Small intestine (tissue), 7 donors: Measurements from ENCODE around the gene NBEA. TPM values are rescaled to one million over a fixed set of nuclear protein-coding genes. Genes with fewer than 3 reads are reported as not detected.

ENCODE experiments used
- DNase-seq, 2 donors: peaks; one replicate each; pipeline versions ENCODE4 v3.0.0 to v3.0.0-alpha.2; 2013
- FAIRE-seq: peaks from 2 replicates; lab custom pipeline; 2012; peaks lifted over from hg19 to GRCh38; lab: Jason Lieb, UNC
- H3K27ac ChIP-seq, 3 donors: one replicate each; pipeline ENCODE4 v1.5.1; 2013; ENCODE audit warnings: low read length in 2 of 3, mild to moderate bottlenecking in 2 of 3, control low read depth in 1 of 3, inconsistent platforms in 1 of 3, low read depth in 1 of 3, moderate library complexity in 1 of 3
- H3K27me3 ChIP-seq, 3 donors: one replicate each; pipeline ENCODE4 v1.6.1; 2013; ENCODE audit warnings: low read length in 3 of 3, inconsistent platforms in 1 of 3; ENCODE audit not compliant: control insufficient read depth in 3 of 3, insufficient read depth in 3 of 3
- H3K36me3 ChIP-seq, 3 donors: one replicate each; pipeline ENCODE4 v1.6.1; 2013; ENCODE audit warnings: low read length in 3 of 3, inconsistent platforms in 1 of 3, low read depth in 1 of 3, mild to moderate bottlenecking in 1 of 3, moderate library complexity in 1 of 3; ENCODE audit not compliant: control insufficient read depth in 3 of 3, insufficient read depth in 2 of 3
- H3K4me1 ChIP-seq, 3 donors: one replicate each; pipeline ENCODE4 v1.6.1; 2013; ENCODE audit warnings: low read length in 2 of 3, inconsistent platforms in 1 of 3, low read depth in 1 of 3, mild to moderate bottlenecking in 1 of 3, moderate library complexity in 1 of 3; ENCODE audit not compliant: control insufficient read depth in 3 of 3, insufficient read depth in 2 of 3
- H3K4me3 ChIP-seq, 3 donors: one replicate each; pipeline ENCODE4 v1.5.1; 2013; ENCODE audit warnings: low read length in 3 of 3, control low read depth in 1 of 3, inconsistent platforms in 1 of 3, low read depth in 1 of 3, mild to moderate bottlenecking in 1 of 3, moderate library complexity in 1 of 3
- H3K9me3 ChIP-seq, 2 donors: one replicate each; pipeline ENCODE4 v1.6.1; 2013; ENCODE audit warnings: low read depth in 1 of 2, low read length in 1 of 2; ENCODE audit not compliant: control insufficient read depth in 2 of 2, insufficient read depth in 1 of 2
- WGBS, 3 donors: extraction: QIAGEN DNeasy Blood & Tissue Kit; methylation state at CpG; one replicate each; pipeline ENCODE4 v1.1.7; 2013; 5-methylcytosine and 5-hydroxymethylcytosine counted together
- polyA plus RNA-seq, 4 donors: library from polyadenylated mRNA; stranded (reverse) in 3 of 4; unstranded in 1 of 4; fragments of 200-250 nt in 3 of 4; fragments of 120-200 nt in 1 of 4; gene quantifications; one replicate each; pipeline versions ENCODE4 v1.2.1 to v1.2.3, GENCODE V29; 2013
- donor health status: healthy with polysubstance abuse.
- donor health status: control.
- donor health status: control.
- donor health status: Bipolar disorder and iron deficiency.
- donor health status: healthy.

The NBEA gene
- polyA plus RNA-seq, 4 donors, result 1.1 to 3.1 (median 2.2) TPM

DNA sequence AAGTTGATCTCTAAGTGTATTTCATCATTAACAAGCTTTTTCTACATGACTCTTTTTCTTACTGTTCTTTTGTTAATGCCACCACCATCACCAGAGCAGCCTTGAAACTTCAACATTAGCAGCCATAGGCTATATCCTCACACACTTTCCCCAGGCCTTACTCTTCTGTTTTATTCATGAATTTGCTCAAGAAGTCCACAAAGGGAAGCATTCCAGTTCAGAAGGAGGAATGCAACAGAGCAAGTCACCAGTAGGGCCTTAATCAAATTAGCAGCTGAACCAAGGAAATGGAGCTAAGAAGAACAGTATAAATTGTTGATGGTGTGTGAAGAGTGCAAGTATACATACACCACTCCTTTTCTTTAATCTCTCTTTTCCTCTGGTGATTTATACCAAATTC is 223.1 kb downstream of the NBEA start:
- Histone ChIP-seq H3K27ac (no peak overlapping the region), H3K9me3 (no peaks in the 10 kb centered on the region), H3K36me3 (no peaks in the 10 kb centered on the region), H3K4me1 (no peaks in the 10 kb centered on the region), H3K4me3 (no peak overlapping the region), H3K27me3 (no peaks in the 10 kb centered on the region)
- no peak for DNase-seq
- no peak for FAIRE-seq

GRCh38 chr13:35179494-35179893 is 237.4 kb downstream of the NBEA start:
- no peak for FAIRE-seq
- whole genome bisulfite sequencing, 3 donors, result 81 to 95% (median 86%) methylated on average over 2 of the region's 2 CpGs
- no peak for DNase-seq
- Histone ChIP-seq H3K36me3 (no peaks in the 10 kb centered on the region), H3K27ac (no peak overlapping the region), H3K4me1 (no peaks in the 10 kb centered on the region), H3K27me3 (no peaks in the 10 kb centered on the region), H3K9me3 (no peaks in the 10 kb centered on the region), H3K4me3 (no peak overlapping the region)

DNA sequence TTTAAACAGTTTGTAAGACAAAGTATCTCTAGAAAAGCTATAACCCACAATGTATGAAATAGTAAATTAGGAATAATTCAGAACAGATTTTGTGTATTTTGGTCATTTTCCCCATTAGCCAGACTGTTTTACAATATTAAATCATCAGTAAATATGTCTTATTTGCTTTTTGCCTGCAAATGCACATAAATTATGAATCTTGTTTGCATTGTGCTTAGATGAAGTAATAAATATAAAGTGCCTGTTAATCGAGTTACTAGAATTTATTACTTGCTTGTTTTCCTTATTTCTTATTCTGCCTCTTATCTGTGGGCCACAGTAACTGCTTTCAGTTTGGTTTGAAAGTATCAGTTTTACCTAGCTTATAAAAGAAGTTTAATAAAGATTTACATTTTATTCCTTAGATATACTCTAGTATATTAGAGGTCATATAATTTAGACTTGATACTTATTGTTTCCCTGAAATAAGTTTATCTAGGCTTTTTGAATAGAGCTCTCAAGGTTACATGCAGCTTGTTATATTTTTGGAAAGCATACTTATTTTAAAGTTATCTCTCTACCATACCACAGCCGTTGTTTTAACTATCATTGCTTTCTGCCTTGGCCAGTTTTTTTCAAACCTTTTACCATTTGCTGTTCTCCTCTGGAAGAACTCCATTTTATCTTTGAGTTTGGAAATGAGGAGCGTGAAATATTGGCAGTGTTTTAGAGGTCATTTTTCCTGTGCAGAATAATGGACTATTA is 238.0 kb downstream of the NBEA start:
- Histone ChIP-seq H3K9me3 (no peaks in the 10 kb centered on the region), H3K4me1 (no peaks in the 10 kb centered on the region), H3K27me3 (no peaks in the 10 kb centered on the region), H3K27ac (no peak overlapping the region), H3K36me3 (no peaks in the 10 kb centered on the region), H3K4me3 (no peak overlapping the region)
- DNase-seq, result no peak
- 56 to 63% (median 61%) methylated on average over 3 of the region's 3 CpGs for WGBS, 3 donors
- FAIRE-seq, result no peak

- no peak for DNase-seq
- Histone ChIP-seq H3K36me3 (no peaks in the 10 kb centered on the region), H3K27ac (no peak overlapping the region), H3K4me1 (no peaks in the 10 kb centered on the region), H3K27me3 (no peaks in the 10 kb centered on the region), H3K9me3 (peaks cover 0 to 8% of the 10 kb centered on the region in 2 donors), H3K4me3 (no peak overlapping the region)
- 88 to 94% (median 91%) methylated on average over 2 of the region's 2 CpGs for WGBS, 3 donors
- FAIRE-seq, result no peak
Observed at GRCh38 chr13:35190241-35190640, 248.2 kb downstream of the NBEA start.

- no peak for FAIRE-seq
- Histone ChIP-seq H3K27me3 (no peaks in the 10 kb centered on the region), H3K9me3 (peaks cover 0 to 8% of the 10 kb centered on the region in 2 donors), H3K27ac (no peak overlapping the region), H3K4me3 (no peak overlapping the region), H3K4me1 (no peaks in the 10 kb centered on the region), H3K36me3 (no peaks in the 10 kb centered on the region)
- DNase-seq, result no peak
- 81 to 91% (median 85%) methylated on average over 2 of the region's 2 CpGs for WGBS, 3 donors
Observed at GRCh38 chr13:35191883-35192282, 249.8 kb downstream of the NBEA start.

DNA sequence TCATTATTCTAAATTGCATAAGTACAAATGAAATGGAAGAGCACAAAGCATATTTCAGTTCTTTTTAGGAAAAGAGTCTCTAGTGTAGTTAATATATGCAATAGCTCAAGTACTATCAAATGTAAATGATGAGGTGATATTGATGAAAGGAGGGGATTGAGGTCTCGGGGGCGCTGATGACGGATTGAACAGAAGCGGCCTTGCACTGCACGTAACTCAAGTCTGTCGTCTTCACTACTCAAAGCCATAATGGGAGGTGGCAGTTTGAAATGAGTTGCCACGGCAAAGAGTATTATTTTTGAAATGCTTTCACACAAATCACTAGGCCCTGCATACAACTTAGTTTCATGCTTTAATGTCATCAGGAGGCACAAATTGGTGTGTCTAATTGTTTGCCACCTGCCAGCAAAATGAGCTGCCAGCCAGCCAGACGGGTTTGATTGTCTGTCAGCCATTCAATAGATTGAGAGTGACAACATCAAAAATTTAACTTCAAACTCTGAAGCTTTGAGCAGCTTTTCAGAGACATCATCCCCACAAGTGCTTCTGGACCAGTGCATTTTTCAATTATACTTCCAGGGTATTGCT is 256.6 kb downstream of the NBEA start:
- Histone ChIP-seq H3K36me3 (no peaks in the 10 kb centered on the region), H3K9me3 (no peaks in the 10 kb centered on the region), H3K27me3 (no peaks in the 10 kb centered on the region), H3K27ac (no peak overlapping the region), H3K4me3 (no peak overlapping the region), H3K4me1 (no peaks in the 10 kb centered on the region)
- DNase-seq (no peak), FAIRE-seq (no peak)
- WGBS, 3 donors, result 94 to 95% (median 95%) methylated on average over 8 of the region's 8 CpGs

- peaks cover 0 to 2% of the 10 kb centered on the region in 2 donors for H3K9me3 ChIP-seq
- 82 to 88% (median 82%) methylated on average over 1 of the region's 1 CpG for WGBS, 3 donors
- FAIRE-seq (no peak), DNase-seq (no peak)
- H3K4me3 ChIP-seq, result no peak overlapping the region
- H3K27me3 ChIP-seq, result no peaks in the 10 kb centered on the region
- H3K4me1 ChIP-seq, result no peaks in the 10 kb centered on the region
- H3K36me3 ChIP-seq, result peaks cover 0 to 4% (median 0%) of the 10 kb centered on the region in 3 donors
- no peak overlapping the region for H3K27ac ChIP-seq
Observed at GRCh38 chr13:35208587-35208986, 266.5 kb downstream of the NBEA start.

- FAIRE-seq (no peak), DNase-seq (peak in 1 of 2 donors; percentile 1)
- WGBS, 3 donors, result 76 to 85% (median 77%) methylated on average over 2 of the region's 2 CpGs
- peaks cover 0 to 4% (median 0%) of the 10 kb centered on the region in 3 donors for H3K36me3 ChIP-seq
- no peaks in the 10 kb centered on the region for H3K27me3 ChIP-seq
- H3K9me3 ChIP-seq, result no peaks in the 10 kb centered on the region
- H3K27ac ChIP-seq, result no peak overlapping the region
- H3K4me1 ChIP-seq, result no peaks in the 10 kb centered on the region
- H3K4me3 ChIP-seq, result no peak overlapping the region
Observed at GRCh38 chr13:35210261-35210660, 268.2 kb downstream of the NBEA start.
